ENCODE results near the gene MED26. TPM values are rescaled to one million over a fixed set of nuclear protein-coding genes. Genes with fewer than 3 reads are reported as not detected.

Gene MED26
- total RNA-seq, 3 donors from 2014 or later, result 5.6 to 10.0 (median 7.5) TPM

GRCh38 chr19:16525751-16526481, 102.1 kb downstream of the MED26 start:
- peak overlapping the region; percentile 8 to 65 for H3K27ac ChIP-seq
- TF ChIP-seq POLR2AphosphoS5 (IDR thresholded peaks at IDR 0.05) (no peak), CTCF (IDR thresholded peaks at IDR 0.05) (no peak), POLR2A (IDR thresholded peaks at IDR 0.05) (no peak)
- H3K4me3 ChIP-seq, result no peak overlapping the region
- peaks cover 20% of the 10 kb centered on the region for H3K36me3 ChIP-seq
- no peaks in the 10 kb centered on the region for H3K4me1 ChIP-seq
- intact Hi-C loops (cut with DNase I; ENCODE audit: low total_unique reads), result no loop called here
- DNase-seq (ENCODE audit: low spot score in 2 of 2), result no peak
- no peaks in the 10 kb centered on the region for H3K27me3 ChIP-seq
- H3K9me3 ChIP-seq, result no peaks in the 10 kb centered on the region

GRCh38 chr19:16524991-16525734, 102.8 kb downstream of the MED26 start:
- TF ChIP-seq CTCF (IDR thresholded peaks at IDR 0.05), result no peak
- no peaks in the 10 kb centered on the region for H3K4me1 ChIP-seq
- intact Hi-C loops (cut with DNase I; ENCODE audit: low total_unique reads), result no loop called here
- no peak for DNase-seq (ENCODE audit: low spot score in 2 of 2)
- peaks cover 12% of the 10 kb centered on the region for H3K36me3 ChIP-seq
- H3K4me3 ChIP-seq, result no peak overlapping the region
- H3K9me3 ChIP-seq, result no peaks in the 10 kb centered on the region
- H3K27ac ChIP-seq, result no peak overlapping the region
- H3K27me3 ChIP-seq, result no peaks in the 10 kb centered on the region

Other genes with a start within 250 kb of the MED26 start
- gene EPS15L1, start 156.2 kb downstream of the MED26 start, total RNA-seq, result 10 to 100 TPM; 17.3 to 40.2 (median 31.8) TPM
- gene CALR3, start 132.0 kb downstream of the MED26 start, total RNA-seq, result not detected
- gene C19orf44, start 131.8 kb downstream of the MED26 start, total RNA-seq, result 10 to 100 TPM in 1 of 3 donors, 1 to 10 TPM in 2; 5.9 to 11.1 (median 6.4) TPM
- 1 to 10 TPM; 6.7 to 9.2 (median 8.0) TPM for gene CHERP, start 85.8 kb downstream of the MED26 start, total RNA-seq
- 10 to 100 TPM; 33.0 to 44.9 (median 39.2) TPM for gene SLC35E1, start 55.8 kb downstream of the MED26 start, total RNA-seq
- gene SMIM7, start 31.9 kb upstream of the MED26 start, total RNA-seq, result 100 to 1,000 TPM; 111 to 167 (median 142) TPM
- gene TMEM38A, start 32.9 kb upstream of the MED26 start, total RNA-seq, result 1 to 10 TPM; 2.9 to 5.0 (median 3.1) TPM
- gene NWD1, start 91.6 kb upstream of the MED26 start, total RNA-seq, result 1 to 10 TPM in 1 of 3 donors, under 1 TPM in 1, not detected in 1; 0.33 to 1.6 TPM
- 10 to 100 TPM; 43.2 to 88.5 (median 48.1) TPM for gene SIN3B, start 201.2 kb upstream of the MED26 start, total RNA-seq